SU-DHL-6 (cell line): ENCODE data around the gene PPARD.

ENCODE experiments used
- H2AFZ ChIP-seq: fragments of 200-600 bp; sonication (generic); 2 replicates; pipeline ENCODE4 v1.6.1; 2014; ENCODE audit warnings: low read depth, mild to moderate bottlenecking, moderate library complexity, mixed read lengths, antibody characterized with exemption, low read length; ENCODE audit not compliant: severe bottlenecking
- H3F3A ChIP-seq: fragments of 200-600 bp; shearing (Covaris generic); 2 replicates; pipeline ENCODE4 v1.6.0; 2016; ENCODE audit warnings: antibody characterized with exemption, mild to moderate bottlenecking; ENCODE audit not compliant: insufficient read depth
- H3K27ac ChIP-seq: fragments of 200-600 bp; sonication (generic); 2 replicates; pipeline ENCODE4 v1.5.1; 2016; ENCODE audit warnings: low read depth, mild to moderate bottlenecking, low read length, moderate library complexity, mixed read lengths
- H3K27me3 ChIP-seq: fragments of 200-600 bp; sonication (generic), shearing (Covaris generic); 2 replicates; pipeline ENCODE4 v1.6.0; 2014; ENCODE audit warnings: mild to moderate bottlenecking, low read length
- H3K36me3 ChIP-seq: fragments of 200-600 bp; sonication (generic); 2 replicates; pipeline ENCODE4 v1.6.1; 2014; ENCODE audit warnings: mild to moderate bottlenecking, low read length, mixed read lengths
- H3K4me2 ChIP-seq: fragments of 300-600, 200-600 bp; shearing (Covaris generic), sonication (generic); 2 replicates; pipeline ENCODE4 v1.6.0; 2014; ENCODE audit warnings: low read length, low read depth, mild to moderate bottlenecking; ENCODE audit not compliant: poor library complexity, severe bottlenecking
- H3K4me3 ChIP-seq: fragments of 200-600 bp; sonication (generic); 2 replicates; pipeline ENCODE4 v1.5.1; 2014; ENCODE audit warnings: antibody characterized with exemption, low read length, mild to moderate bottlenecking, mixed read lengths; ENCODE audit not compliant: insufficient read depth, poor library complexity, severe bottlenecking
- H3K79me2 ChIP-seq: fragments of 200-600 bp; sonication (generic); 2 replicates; pipeline ENCODE4 v1.6.1; 2014; ENCODE audit warnings: mild to moderate bottlenecking, low read length, moderate library complexity; ENCODE audit not compliant: insufficient read depth
- H3K9ac ChIP-seq: fragments of 200-600 bp; sonication (generic); 2 replicates; pipeline ENCODE4 v1.7.0; 2014; ENCODE audit warnings: mild to moderate bottlenecking, low read length
- H3K9me2 ChIP-seq: fragments of 200-600 bp; sonication (generic); replicated peaks from 2 replicates; pipeline ENCODE4 v1.6.1; 2014; ENCODE audit warnings: low read length; ENCODE audit not compliant: insufficient read depth
- H3K9me3 ChIP-seq: fragments of 200-600 bp; sonication (generic); 2 replicates; pipeline ENCODE4 v1.6.1; 2014; ENCODE audit warnings: low read length, mixed read lengths; ENCODE audit not compliant: insufficient read depth
- H4K20me1 ChIP-seq: fragments of 200-600 bp; sonication (generic); 2 replicates; pipeline ENCODE4 v1.6.1; 2014; ENCODE audit warnings: low read depth, mild to moderate bottlenecking, antibody characterized with exemption, low read length, moderate library complexity, mixed read lengths
- CTCF ChIP-seq: fragments of 200-600 bp; sonication (generic); IDR thresholded peaks from one replicate; pipeline ENCODE4 v1.5.1; 2017; ENCODE audit warnings: antibody characterized with exemption, mild to moderate bottlenecking, low read length, moderate library complexity; ENCODE audit not compliant: insufficient read depth, poor library complexity, severe bottlenecking
- EZH2phosphoT487 ChIP-seq: fragments of 200-600 bp; sonication (generic), shearing (Covaris generic); conservative IDR thresholded peaks from 2 replicates; pipeline ENCODE4 v1.6.1; 2018; ENCODE audit warnings: mild to moderate bottlenecking, antibody characterized with exemption, low read length, moderate library complexity, mixed read lengths

Gene PPARD

GRCh38 chr6:35468181-35468979 lies 126.0 kb downstream of the PPARD start, which contains the start of gene RPL10A:
Gene RPL10A, plus strand, starts transcription at chr6:35468401. Its CDS starts 34 bp downstream, at chr6:35468435.
- H3K4me2 ChIP-seq = peak within 1 kb of the TSS; percentile 71
- peaks cover 31% of the 10 kb centered on the region for H3K79me2 ChIP-seq
- H3K9ac ChIP-seq = peak within 1 kb of the TSS; percentile 95
- H2AFZ ChIP-seq = peak within 1 kb of the TSS; percentile 90
- H3K27me3 ChIP-seq = no peaks in the 10 kb centered on the region
- peaks cover 40% of the 10 kb centered on the region for H3K36me3 ChIP-seq
- H3K9me2 ChIP-seq = no peaks in the 10 kb centered on the region
- H3K9me3 ChIP-seq = no peaks in the 10 kb centered on the region
- H4K20me1 ChIP-seq = peaks cover 28% of the 10 kb centered on the region
- TF ChIP-seq CTCF (peak; percentile 100), EZH2phosphoT487 (no peak)
- peaks cover 51% of the 10 kb centered on the region for H3F3A ChIP-seq
- H3K4me3 ChIP-seq = peak within 1 kb of the TSS; percentile 93
- H3K27ac ChIP-seq = peak within 1 kb of the TSS; percentile 85

- peaks cover 28% of the 10 kb centered on the region for H4K20me1 ChIP-seq
Observed at GRCh38 chr6:35468980-35469750, 126.8 kb downstream of the PPARD start.

More at GRCh38 chr6:35468980-35469750, 126.8 kb downstream of the PPARD start:
- Histone ChIP-seq H3K4me2 (peak overlapping the region; percentile 71), H3K9me2 (no peaks in the 10 kb centered on the region), H3K9ac (peak overlapping the region; percentile 95), H2AFZ (no peak overlapping the region), H3K9me3 (no peaks in the 10 kb centered on the region), H3K27me3 (no peaks in the 10 kb centered on the region), H3F3A (peaks cover 59% of the 10 kb centered on the region), H3K79me2 (peaks cover 31% of the 10 kb centered on the region), H3K27ac (peak overlapping the region; percentile 85), H3K4me3 (peak overlapping the region; percentile 93), H3K36me3 (peaks cover 40% of the 10 kb centered on the region)
- TF ChIP-seq EZH2phosphoT487 (no peak), CTCF (no peak)
